ENCODE measurements around the gene SARDH.

The SARDH gene

DNA sequence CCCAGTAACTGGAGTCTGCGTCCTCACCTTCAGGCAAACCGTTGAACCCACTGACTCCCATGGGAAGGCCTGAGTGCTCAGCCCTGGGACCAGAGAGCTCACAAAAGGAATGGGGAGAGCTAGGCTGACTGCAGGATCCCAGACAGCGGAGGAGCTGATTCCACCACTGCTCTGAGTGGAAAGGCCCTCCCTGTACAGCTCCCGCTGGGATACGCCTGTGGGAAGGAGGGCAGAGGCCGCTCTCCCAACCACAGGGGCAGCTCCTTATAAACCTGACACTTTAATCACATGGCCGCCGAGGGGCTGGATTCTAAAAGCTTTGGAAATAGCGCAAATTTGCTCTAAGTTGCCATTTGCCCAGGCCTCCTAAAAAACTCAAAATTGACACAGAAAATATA is 64.9 kb downstream of the SARDH start:
- TF ChIP-seq, protein P1, sequence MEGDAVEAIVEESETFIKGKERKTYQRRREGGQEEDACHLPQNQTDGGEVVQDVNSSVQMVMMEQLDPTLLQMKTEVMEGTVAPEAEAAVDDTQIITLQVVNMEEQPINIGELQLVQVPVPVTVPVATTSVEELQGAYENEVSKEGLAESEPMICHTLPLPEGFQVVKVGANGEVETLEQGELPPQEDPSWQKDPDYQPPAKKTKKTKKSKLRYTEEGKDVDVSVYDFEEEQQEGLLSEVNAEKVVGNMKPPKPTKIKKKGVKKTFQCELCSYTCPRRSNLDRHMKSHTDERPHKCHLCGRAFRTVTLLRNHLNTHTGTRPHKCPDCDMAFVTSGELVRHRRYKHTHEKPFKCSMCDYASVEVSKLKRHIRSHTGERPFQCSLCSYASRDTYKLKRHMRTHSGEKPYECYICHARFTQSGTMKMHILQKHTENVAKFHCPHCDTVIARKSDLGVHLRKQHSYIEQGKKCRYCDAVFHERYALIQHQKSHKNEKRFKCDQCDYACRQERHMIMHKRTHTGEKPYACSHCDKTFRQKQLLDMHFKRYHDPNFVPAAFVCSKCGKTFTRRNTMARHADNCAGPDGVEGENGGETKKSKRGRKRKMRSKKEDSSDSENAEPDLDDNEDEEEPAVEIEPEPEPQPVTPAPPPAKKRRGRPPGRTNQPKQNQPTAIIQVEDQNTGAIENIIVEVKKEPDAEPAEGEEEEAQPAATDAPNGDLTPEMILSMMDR (IDR thresholded peaks at IDR 0.05; ENCODE audit: low read length, missing control alignments), result no peak
- DNase-seq (ENCODE audit: low read depth), result no peak
- H3K4me3 ChIP-seq (replicated peaks; ENCODE audit: low read depth, low read length), result no peak overlapping the region

DNA sequence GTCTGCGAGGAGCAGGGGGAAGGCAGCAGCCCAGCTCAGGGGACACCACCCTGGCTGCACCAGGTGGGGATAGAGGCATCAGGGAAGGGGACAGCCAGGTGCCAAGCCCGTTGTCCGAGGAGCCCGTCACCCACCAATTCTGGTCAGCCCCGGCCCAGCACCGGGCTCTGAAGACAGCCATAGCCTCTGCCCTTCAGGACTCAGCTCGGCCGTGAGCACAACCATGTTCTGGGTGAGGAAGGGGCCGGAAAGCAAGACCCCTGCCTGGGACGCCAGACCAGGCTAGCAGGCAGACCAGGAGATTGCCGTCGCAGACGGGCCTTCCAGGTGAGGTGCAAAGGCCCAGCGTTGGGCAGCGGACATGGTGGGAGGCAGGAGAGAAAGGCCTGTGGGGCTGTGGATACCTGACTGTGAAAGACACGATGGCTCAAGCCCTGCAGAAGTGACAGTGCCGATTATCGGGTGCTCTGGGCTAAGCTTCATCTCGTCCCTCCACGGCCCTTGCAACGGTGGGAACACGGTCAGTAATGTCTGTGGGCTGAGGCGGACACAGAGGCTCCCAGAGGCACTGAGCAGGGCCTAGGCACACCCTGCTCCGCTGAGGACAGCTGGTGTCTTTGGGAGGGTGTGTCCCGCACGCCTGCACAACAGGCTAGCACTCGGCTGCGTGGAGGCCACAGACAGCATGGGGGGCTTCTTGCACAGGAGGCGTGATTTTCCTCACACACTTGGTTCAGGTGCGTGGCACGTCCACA is 65.5 kb downstream of the SARDH start:
- H3K4me3 ChIP-seq (replicated peaks; ENCODE audit: low read depth, low read length), result no peak overlapping the region
- TF ChIP-seq, protein P1 (IDR thresholded peaks at IDR 0.05; ENCODE audit: low read length, missing control alignments), result no peak
- DNase-seq (ENCODE audit: low read depth), result no peak

GRCh38 chr9:133671371-133671770 is 66.8 kb downstream of the SARDH start:
- no peak overlapping the region for H3K4me3 ChIP-seq (replicated peaks; ENCODE audit: low read depth, low read length)
- no peak for DNase-seq (ENCODE audit: low read depth)
- TF ChIP-seq, protein P1 (IDR thresholded peaks at IDR 0.05; ENCODE audit: low read length, missing control alignments), result no peak

- TF ChIP-seq, protein P1 (IDR thresholded peaks at IDR 0.05; ENCODE audit: low read length, missing control alignments), result no peak
- H3K4me3 ChIP-seq (replicated peaks; ENCODE audit: low read depth, low read length), result no peak overlapping the region
- DNase-seq (ENCODE audit: low read depth), result no peak
Measured at GRCh38 chr9:133670466-133670865, 67.7 kb downstream of the SARDH start.

DNA sequence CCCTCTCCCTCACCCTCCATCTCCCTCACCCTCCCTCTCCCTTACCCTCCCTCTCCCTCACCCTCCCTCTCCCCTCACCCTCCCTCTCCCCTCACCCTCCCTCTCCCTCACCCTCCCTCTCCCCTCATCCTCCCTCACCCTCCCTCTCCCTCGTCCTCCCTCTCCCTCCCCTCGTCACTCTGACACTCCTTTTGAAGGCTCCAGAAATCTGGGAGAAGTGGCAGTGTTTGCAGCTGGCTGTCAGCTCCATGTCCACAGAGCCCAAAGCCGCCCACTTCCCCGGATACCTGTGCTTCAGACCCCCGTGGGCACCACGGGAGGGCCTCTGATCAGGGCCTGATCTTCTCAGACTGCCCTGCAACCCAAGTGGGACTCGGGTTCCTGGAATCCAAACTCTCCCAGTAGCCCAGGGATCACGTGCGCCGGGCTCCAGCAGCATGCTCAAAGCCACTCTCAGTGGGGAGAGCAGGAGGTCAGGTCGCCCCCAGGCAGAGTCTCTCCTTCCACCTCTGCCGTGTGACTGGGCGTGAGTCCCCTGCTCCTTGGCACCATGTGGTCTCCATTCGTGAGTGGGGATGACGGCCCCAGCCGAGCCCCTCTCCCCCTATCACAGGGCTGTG is 68.9 kb downstream of the SARDH start:
- TF ChIP-seq, protein P1 (IDR thresholded peaks at IDR 0.05; ENCODE audit: low read length, missing control alignments), result no peak
- DNase-seq (ENCODE audit: low read depth), result no peak
- H3K4me3 ChIP-seq (replicated peaks; ENCODE audit: low read depth, low read length), result no peak overlapping the region

- no peak overlapping the region for H3K4me3 ChIP-seq (replicated peaks; ENCODE audit: low read depth, low read length)
- DNase-seq (ENCODE audit: low read depth), result no peak
- TF ChIP-seq, protein P1 (IDR thresholded peaks at IDR 0.05; ENCODE audit: low read length, missing control alignments), result no peak
Measured at GRCh38 chr9:133667759-133668450, 70.2 kb downstream of the SARDH start.

All from fibroblast of pulmonary artery (primary cell).